Measurements from ENCODE around the gene NTM.
A peak's percentile ranks its signal among the peaks of the same experiment; 100 is the strongest.

NTM gene

DNA sequence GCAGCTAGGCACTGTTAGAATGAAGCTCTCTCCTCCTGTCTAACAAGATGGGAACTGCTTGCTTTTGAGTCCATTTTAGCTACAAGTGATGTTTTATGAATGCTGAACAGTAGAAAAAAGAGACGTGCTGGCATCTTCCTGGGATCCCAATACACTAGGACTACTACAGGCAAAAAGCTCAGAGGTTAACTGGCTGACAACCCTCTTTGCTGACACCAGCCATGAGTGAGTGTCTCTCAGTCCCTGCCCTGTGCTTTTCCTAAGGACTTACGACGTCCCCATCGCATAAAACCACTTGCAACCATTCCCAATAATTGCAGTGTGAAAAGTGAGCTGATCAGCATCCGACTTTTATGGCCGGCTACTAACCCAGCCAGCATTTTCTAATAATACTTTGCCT, 213.5 kb downstream of the NTM start:
- H3K4me1 ChIP-seq, result no peaks in the 10 kb centered on the region
- DNase-seq, result no peak
- H3K9me3 ChIP-seq, result no peaks in the 10 kb centered on the region
- H3K27me3 ChIP-seq, result no peaks in the 10 kb centered on the region
- no peaks in the 10 kb centered on the region for H3K36me3 ChIP-seq
- TF ChIP-seq, protein P1, sequence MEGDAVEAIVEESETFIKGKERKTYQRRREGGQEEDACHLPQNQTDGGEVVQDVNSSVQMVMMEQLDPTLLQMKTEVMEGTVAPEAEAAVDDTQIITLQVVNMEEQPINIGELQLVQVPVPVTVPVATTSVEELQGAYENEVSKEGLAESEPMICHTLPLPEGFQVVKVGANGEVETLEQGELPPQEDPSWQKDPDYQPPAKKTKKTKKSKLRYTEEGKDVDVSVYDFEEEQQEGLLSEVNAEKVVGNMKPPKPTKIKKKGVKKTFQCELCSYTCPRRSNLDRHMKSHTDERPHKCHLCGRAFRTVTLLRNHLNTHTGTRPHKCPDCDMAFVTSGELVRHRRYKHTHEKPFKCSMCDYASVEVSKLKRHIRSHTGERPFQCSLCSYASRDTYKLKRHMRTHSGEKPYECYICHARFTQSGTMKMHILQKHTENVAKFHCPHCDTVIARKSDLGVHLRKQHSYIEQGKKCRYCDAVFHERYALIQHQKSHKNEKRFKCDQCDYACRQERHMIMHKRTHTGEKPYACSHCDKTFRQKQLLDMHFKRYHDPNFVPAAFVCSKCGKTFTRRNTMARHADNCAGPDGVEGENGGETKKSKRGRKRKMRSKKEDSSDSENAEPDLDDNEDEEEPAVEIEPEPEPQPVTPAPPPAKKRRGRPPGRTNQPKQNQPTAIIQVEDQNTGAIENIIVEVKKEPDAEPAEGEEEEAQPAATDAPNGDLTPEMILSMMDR (IDR thresholded peaks at IDR 0.05; ENCODE audit: low read depth, low read length), result no peak
- no peak overlapping the region for H3K4me3 ChIP-seq (ENCODE audit: low read depth, low read length)

DNA sequence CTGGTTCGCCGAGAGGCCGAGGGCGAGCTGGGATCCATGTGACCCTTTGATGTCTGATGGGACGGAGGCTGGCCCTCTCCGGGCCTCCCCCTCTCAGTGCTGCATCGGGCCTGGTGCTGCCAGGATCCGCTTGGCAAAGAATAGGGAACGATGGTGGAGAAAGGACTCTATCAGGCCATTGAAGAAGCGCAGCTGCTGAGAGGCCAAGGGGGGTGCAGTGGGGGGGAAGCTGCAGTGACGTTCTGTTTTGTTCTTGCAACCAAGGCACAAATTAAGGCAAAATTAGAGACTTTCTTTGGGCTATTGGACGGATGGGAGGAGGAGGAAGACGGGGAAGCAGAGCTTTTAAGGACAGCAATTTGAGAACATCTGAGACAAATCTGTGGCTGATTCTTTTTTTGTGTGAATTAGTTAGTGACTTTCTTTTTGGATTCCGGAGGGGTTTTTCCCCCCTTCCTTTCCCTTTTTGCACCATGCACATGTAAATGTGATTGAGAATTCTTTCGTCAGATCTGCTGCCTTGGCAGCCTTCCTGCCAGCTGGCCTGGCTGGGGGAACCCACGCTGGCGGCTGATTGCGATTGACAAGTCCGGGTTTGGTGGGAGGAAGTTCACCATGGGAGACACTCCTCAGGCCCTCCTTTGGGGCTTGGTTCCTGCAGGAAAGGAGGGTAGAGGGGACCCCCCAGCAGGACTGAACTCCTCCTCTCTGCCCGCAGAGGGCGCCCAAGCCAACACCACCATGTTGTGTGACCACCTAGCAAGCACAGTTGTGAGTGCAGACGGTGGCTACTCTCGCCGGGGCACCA, 214.6 kb downstream of the NTM start:
- TF ChIP-seq, protein P1 (IDR thresholded peaks at IDR 0.05; ENCODE audit: low read depth, low read length), result no peak
- no peaks in the 10 kb centered on the region for H3K4me1 ChIP-seq
- no peaks in the 10 kb centered on the region for H3K36me3 ChIP-seq
- DNase-seq, result peak; percentile 9
- H3K9me3 ChIP-seq, result no peaks in the 10 kb centered on the region; the same call in 1 of the 2 replicates
- H3K27me3 ChIP-seq, result no peaks in the 10 kb centered on the region
- no peak overlapping the region for H3K4me3 ChIP-seq (ENCODE audit: low read depth, low read length)

DNA sequence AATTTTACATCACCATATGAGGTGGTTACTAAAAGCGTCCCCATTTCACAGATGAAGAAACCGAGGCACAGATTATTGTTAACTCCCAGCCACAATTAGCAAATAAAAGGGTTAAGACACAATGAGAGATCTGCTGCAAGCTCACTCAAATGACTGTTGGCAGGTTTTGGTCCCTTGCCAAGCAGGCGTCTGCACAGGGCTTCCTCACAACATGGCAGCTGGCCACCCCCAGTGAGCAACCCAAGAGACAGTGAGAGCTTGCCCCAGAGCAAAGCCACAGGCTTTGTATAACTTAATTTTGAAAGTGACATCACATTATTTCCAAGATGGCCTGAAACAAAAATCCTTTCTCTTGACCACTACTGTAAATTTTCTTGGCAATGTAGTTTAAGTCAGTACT, 217.6 kb downstream of the NTM start:
- Histone ChIP-seq H3K9me3 (no peaks in the 10 kb centered on the region; the same call in 1 of the 2 replicates), H3K27me3 (no peaks in the 10 kb centered on the region), H3K36me3 (no peaks in the 10 kb centered on the region), H3K4me3 (ENCODE audit: low read depth, low read length) (no peak overlapping the region), H3K4me1 (no peaks in the 10 kb centered on the region)
- TF ChIP-seq, protein P1 (IDR thresholded peaks at IDR 0.05; ENCODE audit: low read depth, low read length), result no peak
- no peak for DNase-seq

DNA sequence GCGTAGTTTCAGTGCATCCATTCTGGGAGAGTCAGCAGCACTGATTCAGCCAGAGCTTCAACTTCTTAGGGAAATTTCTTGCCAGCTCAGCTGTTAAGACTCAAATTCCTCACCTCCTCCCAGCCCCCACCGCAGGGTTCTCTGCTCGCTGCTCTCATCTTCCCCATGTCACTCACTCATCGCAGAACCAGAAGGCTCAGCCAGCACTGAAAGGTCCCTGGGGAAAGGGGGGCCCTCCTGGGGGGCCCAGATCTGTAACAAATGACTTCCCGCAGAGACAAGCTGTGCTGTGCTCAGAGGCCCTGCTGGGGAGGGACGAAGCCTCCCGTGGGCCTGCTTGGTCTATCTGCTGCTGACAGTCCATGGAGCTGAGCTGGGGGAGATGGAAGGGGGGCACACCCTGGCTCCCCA, 220.6 kb downstream of the NTM start:
- Histone ChIP-seq H3K4me1 (no peaks in the 10 kb centered on the region), H3K4me3 (ENCODE audit: low read depth, low read length) (no peak overlapping the region), H3K36me3 (no peaks in the 10 kb centered on the region), H3K27me3 (no peaks in the 10 kb centered on the region), H3K9me3 (no peaks in the 10 kb centered on the region; the same call in 1 of the 2 replicates)
- TF ChIP-seq, protein P1 (IDR thresholded peaks at IDR 0.05; ENCODE audit: low read depth, low read length), result no peak
- no peak for DNase-seq

DNA sequence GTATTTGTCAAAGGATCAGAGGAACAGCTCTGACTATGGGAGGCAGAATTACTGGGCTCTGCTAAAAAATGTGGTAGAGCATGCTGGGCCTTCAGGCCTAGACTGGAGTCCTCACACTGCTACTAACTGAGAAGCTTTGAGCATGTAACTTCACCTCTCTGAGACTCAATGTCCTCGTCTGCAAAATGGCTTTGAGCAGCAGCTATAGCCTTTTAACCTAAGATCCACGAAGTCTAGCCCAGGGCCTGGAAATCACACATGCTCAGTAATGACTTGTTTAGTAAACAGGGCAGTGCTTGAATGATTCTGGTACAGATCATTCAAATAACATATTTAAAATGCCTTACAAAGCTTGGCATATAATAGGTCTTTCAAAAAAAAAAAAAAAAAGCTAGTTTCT, 221.7 kb downstream of the NTM start:
- Histone ChIP-seq H3K9me3 (no peaks in the 10 kb centered on the region; the same call in 1 of the 2 replicates), H3K4me1 (no peaks in the 10 kb centered on the region), H3K4me3 (ENCODE audit: low read depth, low read length) (no peak overlapping the region), H3K36me3 (no peaks in the 10 kb centered on the region), H3K27me3 (no peaks in the 10 kb centered on the region)
- no peak for DNase-seq
- TF ChIP-seq, protein P1 (IDR thresholded peaks at IDR 0.05; ENCODE audit: low read depth, low read length), result no peak

DNA sequence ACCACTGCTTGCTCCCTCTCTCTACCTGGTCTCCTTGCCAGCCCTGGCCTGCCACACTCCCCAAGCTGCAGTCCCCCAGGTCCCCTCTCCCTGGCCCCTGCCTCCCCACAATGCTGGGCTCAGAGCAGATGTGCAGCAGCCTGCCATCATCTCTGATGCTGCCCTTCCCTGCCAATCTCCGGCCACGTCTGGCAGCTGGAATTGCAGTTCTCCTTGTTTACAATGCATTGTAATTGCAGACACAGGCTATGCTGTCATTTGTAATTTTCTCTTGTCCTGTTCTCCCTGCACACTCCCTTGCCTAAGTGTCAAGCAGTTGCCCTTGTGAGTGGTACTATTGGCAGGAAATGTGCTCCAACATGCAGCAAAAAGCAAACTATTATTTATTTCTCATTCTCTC, 222.3 kb downstream of the NTM start:
- TF ChIP-seq, protein P1 (IDR thresholded peaks at IDR 0.05; ENCODE audit: low read depth, low read length), result no peak
- no peak overlapping the region for H3K4me3 ChIP-seq (ENCODE audit: low read depth, low read length)
- no peaks in the 10 kb centered on the region; the same call in 1 of the 2 replicates for H3K9me3 ChIP-seq
- no peak for DNase-seq
- H3K36me3 ChIP-seq, result no peaks in the 10 kb centered on the region
- no peaks in the 10 kb centered on the region for H3K27me3 ChIP-seq
- no peaks in the 10 kb centered on the region for H3K4me1 ChIP-seq

All from BE2C (cell line).